Gastroesophageal sphincter (tissue), 4 donors: ENCODE measurements around the gene PIK3R2. TPM values are rescaled to one million over a fixed set of nuclear protein-coding genes. Genes with fewer than 3 reads are reported as not detected.
A peak's percentile ranks its signal among the peaks of the same experiment; 100 is the strongest.

Source experiments
- ATAC-seq: fragments of 150-250 bp; one replicate; pipeline ENCODE4 v1.9.1; 2016; ENCODE audit warnings: mild to moderate bottlenecking, moderate library complexity
- H3K27ac ChIP-seq, 4 donors: fragments of 200-600 bp; sonication (generic) in 3 of 4; 1 replicate in 3 of 4; 2 replicates in 1 of 4; pipeline ENCODE4 v1.5.1; 2016 to 2019
- H3K27me3 ChIP-seq: fragments of 200-600 bp; sonication (generic); one replicate; pipeline ENCODE4 v1.5.1; 2019
- H3K36me3 ChIP-seq, 2 donors: fragments of 200-600 bp; sonication (generic); one replicate each; pipeline ENCODE4 v1.5.1; 2019; ENCODE audit warnings: control low read depth in 1 of 2
- H3K4me1 ChIP-seq, 3 donors: fragments of 200-600 bp; sonication (generic); 1 replicate in 2 of 3; 2 replicates in 1 of 3; pipeline ENCODE4 v1.5.1; 2016 to 2019; ENCODE audit warnings: control low read depth in 2 of 3
- H3K4me3 ChIP-seq, 2 donors: fragments of 200-600 bp; sonication (generic); one replicate each; pipeline ENCODE4 v1.5.1; 2019; ENCODE audit warnings: mild to moderate bottlenecking in 1 of 2, moderate library complexity in 1 of 2
- H3K9me3 ChIP-seq, 3 donors: fragments of 200-600 bp; sonication (generic); one replicate each; pipeline ENCODE4 v1.5.1; 2017 to 2019; ENCODE audit warnings: control low read depth in 2 of 3
- CTCF ChIP-seq, 4 experiments: fragments of 200-600 bp in 2 of 4; fragments of 450-650 bp in 2 of 4; sonication (generic) in 1 of 4; IDR thresholded peaks; one replicate each; pipeline ENCODE4 v1.5.1; 2017 to 2019; ENCODE audit warnings: antibody characterized with exemption in 4 of 4, mild to moderate bottlenecking in 2 of 4, moderate library complexity in 2 of 4
- EP300 ChIP-seq: sonication (generic); formaldehyde crosslinking; IDR thresholded peaks from one replicate; pipeline ENCODE4 v1.6.1; 2017; ENCODE audit warnings: antibody characterized with exemption, mild to moderate bottlenecking
- POLR2A ChIP-seq, 2 donors: fragments of 450-650 bp; IDR thresholded peaks; one replicate each; pipeline ENCODE4 v1.6.1; 2017; ENCODE audit warnings: antibody characterized with exemption in 2 of 2, mild to moderate bottlenecking in 2 of 2, moderate library complexity in 1 of 2
- POLR2AphosphoS5 ChIP-seq: sonication (generic); formaldehyde crosslinking; IDR thresholded peaks from one replicate; pipeline ENCODE4 v1.6.1; 2017; ENCODE audit warnings: antibody characterized with exemption
- WGBS, 2 donors: methylation state at CpG; one replicate each; pipeline ENCODE4 v1.1.5; 2018; ENCODE audit warnings: low coverage in 1 of 2; 5-methylcytosine and 5-hydroxymethylcytosine counted together
- total RNA-seq, 4 donors: library from RNA; depleted of rRNA; stranded (reverse); fragments of >200 nt; gene quantifications; one replicate each; pipeline ENCODE4 v1.1.0, GENCODE V29; 2016

PIK3R2 gene
- total RNA-seq, 4 donors from 2014 or later: 5.3 to 30.1 (median 22.7) TPM

- ATAC-seq: no peak
- H3K27ac ChIP-seq: peak overlapping the region in 3 of 4 donors; percentile 77 to 85 (median 78)
- H3K4me1 ChIP-seq: peaks cover 0 to 26% (median 11%) of the 10 kb centered on the region in 3 donors
- TF ChIP-seq POLR2A (IDR thresholded peaks at IDR 0.05) (no peak), POLR2AphosphoS5 (no peak), EP300 (no peak), CTCF (IDR thresholded peaks at IDR 0.05) (no peak)
- peaks cover 0 to 25% of the 10 kb centered on the region in 2 donors for H3K36me3 ChIP-seq
- WGBS, 2 donors: 32 to 80% methylated on average over 1 to 7 of the region's 13 CpGs
- H3K9me3 ChIP-seq: no peaks in the 10 kb centered on the region
- no peak overlapping the region for H3K4me3 ChIP-seq
- H3K27me3 ChIP-seq: no peaks in the 10 kb centered on the region
Observed at GRCh38 chr19:18119013-18119716, 33.8 kb upstream of the PIK3R2 start.

- WGBS, 2 donors: 80% methylated on average over 1 of the region's 14 CpGs; no CpG with 5 or more reads in 1 of the 2 donors
- Histone ChIP-seq H3K36me3 (peaks cover 0 to 31% of the 10 kb centered on the region in 2 donors), H3K4me1 (peaks cover 0 to 26% (median 11%) of the 10 kb centered on the region in 3 donors), H3K27me3 (no peaks in the 10 kb centered on the region), H3K9me3 (no peaks in the 10 kb centered on the region), H3K27ac (peak overlapping the region in 1 of 4 donors; percentile 77), H3K4me3 (no peak overlapping the region)
- ATAC-seq: no peak
- TF ChIP-seq CTCF (IDR thresholded peaks at IDR 0.05) (no peak), POLR2A (IDR thresholded peaks at IDR 0.05) (no peak), EP300 (no peak), POLR2AphosphoS5 (no peak)
Observed at GRCh38 chr19:18119717-18120105, 33.3 kb upstream of the PIK3R2 start.

GRCh38 chr19:18120127-18120526, 32.8 kb upstream of the PIK3R2 start:
- ATAC-seq: no peak
- Histone ChIP-seq H3K27ac (no peak overlapping the region), H3K36me3 (peaks cover 0 to 35% of the 10 kb centered on the region in 2 donors), H3K27me3 (no peaks in the 10 kb centered on the region), H3K4me3 (no peak overlapping the region), H3K4me1 (peaks cover 0 to 26% (median 11%) of the 10 kb centered on the region in 3 donors), H3K9me3 (no peaks in the 10 kb centered on the region)
- TF ChIP-seq EP300 (no peak), CTCF (IDR thresholded peaks at IDR 0.05) (no peak), POLR2AphosphoS5 (no peak)
- WGBS, 2 donors: 64% methylated on average over 1 of the region's 1 CpG; no CpG with 5 or more reads in 1 of the 2 donors

GRCh38 chr19:18121166-18121565, 31.8 kb upstream of the PIK3R2 start:
- H3K9me3 ChIP-seq: no peaks in the 10 kb centered on the region
- no peak for ATAC-seq
- WGBS, 2 donors: 93 to 95% methylated on average over 3 to 5 of the region's 5 CpGs
- no peaks in the 10 kb centered on the region for H3K27me3 ChIP-seq
- H3K4me1 ChIP-seq: peaks cover 0 to 26% (median 11%) of the 10 kb centered on the region in 3 donors
- TF ChIP-seq POLR2AphosphoS5 (no peak), POLR2A (IDR thresholded peaks at IDR 0.05) (no peak), CTCF (IDR thresholded peaks at IDR 0.05) (no peak), EP300 (no peak)
- peaks cover 0 to 44% of the 10 kb centered on the region in 2 donors for H3K36me3 ChIP-seq
- no peak overlapping the region for H3K4me3 ChIP-seq
- H3K27ac ChIP-seq: no peak overlapping the region

- H3K4me1 ChIP-seq: peaks cover 0 to 18% (median 7%) of the 10 kb centered on the region in 3 donors
- peaks cover 0 to 53% of the 10 kb centered on the region in 2 donors for H3K36me3 ChIP-seq
- ATAC-seq: no peak
- TF ChIP-seq POLR2A (IDR thresholded peaks at IDR 0.05): no peak
- TF ChIP-seq CTCF (IDR thresholded peaks at IDR 0.05): no peak
- TF ChIP-seq EP300: no peak
- TF ChIP-seq POLR2AphosphoS5: no peak
- no peaks in the 10 kb centered on the region for H3K9me3 ChIP-seq
- no peak overlapping the region for H3K4me3 ChIP-seq
- 33 to 96% methylated on average over 1 to 5 of the region's 7 CpGs for WGBS, 2 donors
- no peak overlapping the region for H3K27ac ChIP-seq
- H3K27me3 ChIP-seq: no peaks in the 10 kb centered on the region
Observed at GRCh38 chr19:18122424-18122823, 30.5 kb upstream of the PIK3R2 start.
